Esophagus mucosa (tissue), 1 donor: ENCODE results near the gene SSBP3. TPM values are rescaled to one million over a fixed set of nuclear protein-coding genes. Genes with fewer than 3 reads are reported as not detected.

Experiments used
- ATAC-seq: fragments of 200-7000 bp; cut with Tn5 transposase; one replicate; pipeline ENCODE4 v1.9.1; 2020
- total RNA-seq: library from RNA; stranded (reverse); gene quantifications from one replicate; pipeline ENCODE4 v1.2.4, GENCODE V29; 2023
- donor health status: DM: yes; HTN: yes; CAD: no.

Gene SSBP3
- total RNA-seq, 1 donor from 2014 or later = 39.3 TPM

DNA sequence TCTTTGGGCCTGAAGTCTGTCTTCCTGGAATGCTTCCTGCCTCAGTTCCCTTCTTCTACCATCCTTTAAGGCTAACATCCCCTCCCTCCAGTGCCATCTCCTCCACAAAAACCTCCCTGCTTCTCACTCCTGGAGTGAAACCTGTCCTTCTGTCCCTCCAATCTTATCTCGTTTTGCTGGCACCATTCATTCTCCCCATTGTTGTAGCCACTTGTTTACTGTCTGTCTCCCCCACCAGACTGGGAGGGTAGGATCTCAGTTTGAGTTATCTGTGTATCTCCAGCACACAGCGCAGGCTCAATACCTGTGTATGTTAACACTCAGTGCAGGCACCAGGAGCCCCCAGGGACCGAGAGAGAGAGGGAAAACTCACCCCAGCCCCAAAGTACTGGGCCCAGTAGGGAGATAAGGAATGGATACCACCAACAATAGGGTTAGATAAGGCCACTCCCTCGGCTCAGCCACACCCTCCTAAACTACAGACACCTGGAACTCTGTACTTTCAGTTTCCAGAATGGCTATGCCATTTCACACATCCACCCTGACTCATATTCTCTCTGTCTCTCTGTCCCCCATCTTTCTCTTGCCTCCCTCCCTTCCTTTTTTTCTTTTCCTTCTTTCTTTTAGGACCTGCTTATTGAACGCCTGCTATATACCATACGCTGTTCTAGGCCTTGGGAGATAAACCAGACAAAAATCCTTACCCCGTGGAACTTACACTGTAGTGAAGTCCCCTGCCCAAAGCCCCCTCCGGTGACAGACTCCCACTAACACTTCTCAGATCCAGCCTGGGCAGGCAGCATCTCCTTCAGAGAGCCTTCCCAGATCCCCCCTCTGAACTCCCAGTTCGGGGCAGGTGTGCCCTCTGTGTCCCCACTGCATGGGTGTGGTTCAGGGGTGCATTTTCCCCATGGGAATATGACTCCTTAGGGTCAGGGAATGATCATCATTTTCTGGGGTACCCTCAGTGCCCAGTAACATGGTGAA, 3.3 kb upstream of the SSBP3 start:
- no peak for ATAC-seq

DNA sequence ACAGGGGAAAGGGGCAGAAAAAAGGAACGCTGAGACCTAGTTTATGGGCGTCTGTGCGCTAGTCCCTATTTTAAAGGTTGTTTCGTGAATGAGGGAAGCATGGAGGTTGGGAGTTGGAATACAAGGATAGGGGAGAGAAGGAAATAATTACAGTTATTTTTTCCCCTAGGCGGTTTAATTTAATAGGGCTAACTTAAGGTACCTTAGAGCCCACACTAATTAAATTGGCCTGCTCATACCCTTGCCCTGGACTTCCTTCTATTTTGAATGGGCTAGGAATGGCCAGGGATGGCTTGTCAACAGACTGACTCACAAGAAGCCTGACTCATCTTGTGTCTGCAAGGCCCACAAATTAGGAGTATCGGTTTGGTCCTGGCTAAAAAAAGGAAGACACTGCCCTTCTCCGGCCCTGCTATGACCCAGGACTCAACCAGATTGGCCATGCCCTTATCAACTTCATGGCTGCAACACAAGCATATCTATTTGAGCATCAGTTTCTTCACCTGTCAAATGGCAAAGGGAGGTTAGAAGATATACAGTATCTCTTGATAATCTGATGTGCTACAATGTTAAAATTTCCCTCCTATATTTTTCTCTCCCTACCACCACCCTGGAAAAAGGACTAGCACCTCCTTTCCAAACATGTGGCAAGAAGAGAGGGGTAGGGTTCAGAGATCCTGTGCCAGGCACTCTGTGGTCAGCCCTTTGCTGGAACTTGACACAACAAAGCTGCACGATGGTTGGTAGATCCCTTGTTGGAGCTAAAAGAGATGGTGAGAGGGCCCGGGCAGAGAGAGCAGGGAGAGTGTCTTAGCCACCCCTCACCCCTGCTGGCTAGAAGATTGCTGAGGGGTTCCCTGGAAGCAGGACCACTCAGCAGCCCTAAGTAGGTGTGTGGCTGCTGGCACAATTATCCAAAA, 2.2 kb upstream of the SSBP3 start:
- ATAC-seq = peak; percentile 58

DNA sequence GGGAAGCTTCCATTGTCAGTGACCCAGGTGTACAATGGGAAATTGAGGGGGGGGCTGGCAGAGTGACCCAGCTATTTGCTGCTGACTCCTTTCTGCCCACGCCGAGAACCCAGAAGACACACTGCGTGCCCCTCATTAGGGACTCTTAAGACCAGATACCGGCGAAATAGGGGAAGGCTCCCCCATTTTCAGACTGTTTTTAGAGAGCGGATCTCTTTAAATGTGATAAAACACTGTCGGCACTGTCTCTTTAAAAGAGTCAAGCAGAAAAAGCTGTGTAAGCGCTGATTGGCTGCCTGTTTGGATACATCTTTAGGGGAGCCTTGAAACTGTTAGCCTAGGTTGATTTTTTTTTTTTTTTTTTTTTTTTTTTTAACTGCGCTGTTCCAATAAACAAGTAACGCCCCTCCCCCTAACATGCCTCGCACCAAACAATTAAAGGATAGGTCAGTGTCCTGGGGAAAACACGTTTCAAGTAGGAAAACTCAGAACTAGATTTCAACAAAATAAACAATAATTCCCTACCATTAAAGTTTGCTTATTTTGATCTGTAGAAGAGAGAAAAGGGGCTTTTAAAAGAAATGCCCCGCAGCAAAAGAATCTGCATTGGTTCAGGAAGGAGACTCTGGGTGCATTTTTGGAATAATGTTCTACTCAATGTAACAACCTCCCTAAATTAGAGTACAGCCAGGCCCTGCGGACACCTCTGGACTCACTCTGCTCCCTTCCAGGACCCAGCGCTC, 1.4 kb upstream of the SSBP3 start:
- peak; percentile 66 for ATAC-seq

DNA sequence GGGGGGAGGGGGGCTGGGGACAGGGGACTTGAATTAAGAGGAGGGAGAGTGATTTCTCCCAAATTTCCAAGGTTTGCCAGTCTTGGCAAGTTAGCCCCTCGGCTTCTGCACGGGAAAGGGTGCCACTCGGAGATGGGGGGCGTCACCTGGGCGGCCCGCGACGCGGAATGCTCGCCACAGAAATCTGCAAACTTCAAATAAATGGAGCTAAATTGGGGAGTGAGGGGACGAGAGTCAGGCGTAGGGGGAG, 885 bp upstream of the SSBP3 start:
- ATAC-seq = no peak

DNA sequence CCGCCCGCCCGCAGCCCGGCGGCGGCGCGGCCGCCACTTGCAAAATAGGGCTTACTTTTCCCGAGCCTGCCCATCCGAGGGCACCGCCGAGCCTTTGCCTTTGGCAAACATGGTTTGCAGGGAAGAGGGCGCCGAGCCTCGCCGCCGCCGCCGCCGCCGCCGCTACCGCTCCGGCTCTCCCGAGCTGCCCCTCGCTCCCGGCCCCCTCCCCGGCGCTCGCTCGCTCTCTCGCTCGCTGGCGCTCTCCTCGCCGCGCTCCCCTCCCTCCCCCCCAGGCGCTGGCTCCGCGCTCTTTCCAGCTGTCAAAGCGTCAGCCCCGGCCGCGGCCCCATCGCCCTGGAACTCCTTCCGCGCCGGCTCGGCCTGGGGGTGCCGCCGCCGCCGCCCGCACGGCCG, 298 bp downstream of the SSBP3 start:
- ATAC-seq = no peak

DNA sequence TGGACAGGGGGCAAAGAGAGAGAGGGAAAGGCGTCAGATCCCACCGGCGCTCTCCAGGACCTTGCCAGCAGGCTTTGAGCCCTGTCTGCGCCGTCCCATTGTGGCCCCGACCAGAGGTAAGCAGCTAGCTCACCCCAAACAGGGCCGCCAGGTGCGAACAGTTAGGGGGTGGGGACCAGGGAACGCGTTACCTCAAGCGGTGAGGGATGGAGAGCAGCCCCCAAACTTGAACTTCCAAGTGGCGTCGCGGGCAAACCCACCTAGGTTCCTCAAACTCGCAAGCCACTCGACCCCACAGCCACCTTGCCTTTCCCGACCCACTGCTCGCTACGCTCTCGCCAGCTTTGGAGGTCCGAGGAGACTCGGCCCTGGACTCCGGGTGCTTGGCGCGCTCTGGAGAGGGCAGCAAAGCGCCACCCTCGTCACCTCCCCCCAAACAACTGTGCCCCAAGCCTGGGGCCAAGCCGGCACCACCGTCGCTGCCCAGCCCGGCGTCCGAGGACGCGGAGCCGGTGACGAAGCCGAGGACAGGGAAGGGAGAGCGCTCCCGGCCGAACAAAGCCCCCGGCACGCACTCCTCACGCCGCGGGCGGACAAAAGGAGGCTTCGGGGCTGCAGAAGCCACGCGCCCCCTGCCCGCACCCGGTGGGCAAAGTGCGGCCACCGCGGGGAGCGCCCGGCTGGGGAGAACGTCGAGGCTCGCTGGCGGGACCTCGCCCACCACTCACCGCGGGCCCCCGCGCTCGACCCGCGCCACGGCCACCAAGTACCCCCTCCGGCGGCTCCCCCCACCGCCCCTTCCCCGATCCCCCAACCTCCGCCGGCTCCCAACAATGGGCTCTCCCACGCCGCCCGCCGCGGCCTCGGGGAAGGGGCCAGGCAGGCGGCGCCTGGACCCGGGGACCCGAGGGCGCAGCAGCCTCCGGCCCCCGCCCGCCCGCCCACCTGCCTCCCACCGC, 976 bp downstream of the SSBP3 start:
- ATAC-seq = no peak

DNA sequence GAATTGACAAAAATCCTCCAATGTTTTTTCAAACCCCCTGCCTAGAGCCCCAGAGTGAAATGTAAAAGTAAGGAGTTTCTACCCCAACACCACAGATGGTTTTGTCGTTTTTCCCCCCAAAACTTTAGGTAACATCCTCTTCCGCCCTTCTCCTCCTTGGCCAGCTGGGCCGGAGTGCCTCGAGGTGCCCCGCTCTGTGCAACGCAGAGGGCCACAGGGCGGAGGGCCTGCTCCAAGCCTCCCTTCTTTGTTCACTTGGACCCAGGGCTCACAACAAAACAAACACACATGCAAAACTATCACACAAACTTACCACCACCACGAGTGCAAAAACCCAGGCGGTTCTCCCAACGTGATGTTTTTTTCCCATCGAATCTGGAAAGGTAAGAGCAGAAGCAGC, 1.9 kb downstream of the SSBP3 start:
- no peak for ATAC-seq

DNA sequence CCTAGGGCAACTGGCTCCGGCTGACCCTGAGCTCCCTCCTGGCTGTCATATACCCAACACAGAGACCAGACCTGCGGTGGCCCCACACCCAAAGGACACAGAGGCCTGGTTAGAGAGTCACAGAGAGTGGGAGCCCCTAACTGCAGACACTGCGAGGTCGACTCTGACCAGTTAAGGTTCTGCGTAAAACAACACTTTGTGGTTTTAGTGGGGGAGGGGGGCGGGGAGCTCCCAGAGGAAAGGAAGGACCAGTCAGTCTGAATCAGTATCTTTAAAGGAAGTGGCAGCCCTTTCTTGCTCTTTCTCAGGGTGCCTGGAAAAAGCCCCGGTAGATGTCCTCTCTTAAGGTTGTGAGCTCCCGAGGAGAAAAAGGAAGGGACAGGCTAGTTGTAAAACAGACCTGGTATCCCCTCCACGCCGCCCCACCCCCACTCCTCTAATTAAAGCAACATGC, 2.4 kb downstream of the SSBP3 start:
- ATAC-seq = no peak

DNA sequence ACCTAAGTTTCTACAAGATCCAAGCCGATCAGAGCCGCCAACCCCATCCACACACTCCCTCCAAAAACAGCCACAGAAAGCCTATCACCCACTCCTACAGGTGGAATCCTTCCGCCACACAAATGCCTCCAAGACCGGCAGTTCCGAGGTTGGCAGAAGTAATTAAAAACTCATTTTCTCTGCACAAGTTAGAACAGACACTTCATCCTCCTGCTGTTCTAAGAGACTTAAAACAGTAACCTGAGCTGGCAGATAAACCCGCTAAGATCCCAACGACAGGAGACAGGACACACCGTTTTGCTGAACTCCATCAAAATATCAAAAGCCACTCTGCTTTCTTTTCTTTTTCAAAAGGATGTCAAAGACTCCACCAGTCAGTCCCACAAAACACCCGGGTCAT, 2.8 kb downstream of the SSBP3 start:
- no peak for ATAC-seq

DNA sequence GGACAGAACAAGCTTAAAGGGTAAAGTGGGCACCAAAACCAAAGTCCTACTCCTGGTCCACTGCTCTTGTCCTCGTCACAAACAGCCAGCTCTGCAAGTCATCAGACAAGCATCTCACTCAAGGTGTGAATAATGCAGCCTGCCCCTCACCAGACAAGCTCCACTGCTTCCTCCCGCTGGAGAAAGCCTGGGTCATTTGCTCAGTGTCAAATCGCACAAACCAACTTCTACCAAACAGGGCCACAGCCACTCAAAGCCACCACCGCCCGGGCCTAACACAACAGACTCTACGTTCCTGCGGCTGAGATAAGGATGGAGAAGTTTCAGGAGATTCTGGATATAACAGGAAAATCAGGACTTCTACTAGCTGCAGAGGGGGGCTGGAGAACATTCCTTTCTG, 3.3 kb downstream of the SSBP3 start:
- ATAC-seq = no peak

DNA sequence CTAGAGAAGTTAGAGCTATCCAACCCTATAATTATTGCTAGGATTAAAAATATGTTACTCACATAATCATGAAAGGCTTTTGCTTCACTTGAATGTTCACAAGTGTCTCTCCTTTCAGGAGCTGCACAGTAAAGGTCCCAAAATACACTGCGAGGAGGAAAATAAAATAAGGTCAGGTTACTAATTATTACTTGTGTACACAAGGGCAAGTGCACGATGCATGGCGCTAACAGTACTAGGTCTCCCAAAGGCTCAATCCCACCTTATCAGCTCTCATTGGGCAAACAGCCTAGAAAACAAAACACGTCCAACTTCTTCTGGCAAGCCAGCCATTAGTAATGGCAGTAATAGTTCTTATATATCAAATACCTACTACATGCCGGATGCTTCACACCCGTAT, 4.4 kb downstream of the SSBP3 start:
- no peak for ATAC-seq

DNA sequence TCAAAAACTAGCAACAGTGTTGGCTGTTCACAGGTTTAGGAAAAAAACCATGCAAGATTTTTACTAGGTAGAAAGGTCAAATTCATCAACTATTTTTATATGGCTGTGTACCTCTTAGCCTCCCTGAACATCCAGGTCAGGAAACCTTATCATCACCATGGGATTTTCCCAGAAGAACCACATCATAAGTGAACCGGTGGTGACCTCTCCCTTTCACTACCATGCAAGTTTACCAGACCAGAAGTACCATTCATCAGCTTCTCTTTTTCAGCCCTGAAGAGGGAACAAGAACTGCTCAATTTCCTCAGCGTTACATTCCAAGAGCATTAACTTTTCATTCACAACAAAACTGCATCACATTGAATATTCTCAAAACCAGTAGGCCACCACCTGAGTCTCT, 5.9 kb downstream of the SSBP3 start:
- no peak for ATAC-seq

DNA sequence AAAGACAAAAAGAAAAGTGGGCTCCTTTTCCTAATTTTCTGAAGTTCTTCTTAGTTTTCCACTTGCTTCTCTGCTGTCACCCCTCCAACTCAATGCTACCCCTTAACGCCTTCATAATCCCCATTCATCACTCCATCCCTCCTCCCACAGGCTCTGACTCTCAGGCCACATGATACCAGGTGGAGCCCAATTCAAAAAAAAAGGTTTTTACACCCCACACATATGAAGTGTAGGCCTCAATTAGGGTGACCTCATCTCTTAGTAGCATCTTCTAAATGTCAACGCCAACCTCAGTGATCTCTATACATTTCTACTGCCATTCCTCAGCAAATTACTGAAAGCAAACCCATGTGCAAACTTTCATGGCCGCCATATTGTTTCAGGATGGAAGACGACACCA, 6.4 kb downstream of the SSBP3 start:
- ATAC-seq = no peak

DNA sequence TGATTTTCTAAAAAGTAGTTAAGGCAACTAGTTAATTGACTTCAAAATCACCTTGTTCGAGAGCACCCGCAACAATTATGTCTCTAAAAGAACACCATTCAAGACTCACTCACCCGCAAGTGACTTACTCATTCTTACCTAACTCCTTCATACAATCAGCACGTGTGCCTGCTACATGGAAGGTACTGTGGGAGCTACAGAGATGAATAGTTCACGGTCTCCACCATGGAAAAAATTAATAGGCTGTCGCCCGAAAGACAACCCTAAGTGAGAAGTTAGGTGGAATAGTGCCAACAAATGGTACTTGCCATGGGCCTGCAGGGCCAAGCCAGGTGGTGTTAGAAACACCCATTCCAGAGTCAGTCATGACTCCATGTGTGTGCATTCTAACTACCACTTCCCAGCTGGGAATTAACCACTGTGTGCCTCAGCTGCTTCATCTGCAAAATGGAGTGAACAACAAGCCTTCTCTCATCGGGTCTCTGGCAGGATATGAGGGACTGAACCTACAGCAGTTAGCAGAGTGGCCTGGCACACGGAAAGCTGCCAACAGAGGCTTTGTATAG, 7.1 kb downstream of the SSBP3 start:
- no peak for ATAC-seq

DNA sequence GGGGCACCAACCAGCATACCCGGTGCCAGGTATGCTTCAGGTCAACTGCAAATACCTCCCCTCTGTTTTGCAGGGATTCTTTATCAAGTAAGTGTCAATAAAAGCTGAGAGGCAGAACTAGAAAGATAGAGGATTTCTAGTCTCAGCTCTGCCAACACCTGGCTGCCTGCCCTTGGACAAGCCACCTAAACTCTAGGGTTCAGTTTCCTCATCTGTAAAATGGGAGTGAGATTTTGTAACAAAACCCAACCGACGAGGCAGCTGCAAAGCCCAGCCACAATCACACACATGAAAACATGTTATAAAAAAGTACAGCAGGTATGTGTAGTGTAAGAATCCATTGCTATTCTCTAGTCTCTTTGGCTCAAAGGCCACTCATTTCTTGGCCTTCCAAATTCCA, 8.2 kb downstream of the SSBP3 start:
- no peak for ATAC-seq

DNA sequence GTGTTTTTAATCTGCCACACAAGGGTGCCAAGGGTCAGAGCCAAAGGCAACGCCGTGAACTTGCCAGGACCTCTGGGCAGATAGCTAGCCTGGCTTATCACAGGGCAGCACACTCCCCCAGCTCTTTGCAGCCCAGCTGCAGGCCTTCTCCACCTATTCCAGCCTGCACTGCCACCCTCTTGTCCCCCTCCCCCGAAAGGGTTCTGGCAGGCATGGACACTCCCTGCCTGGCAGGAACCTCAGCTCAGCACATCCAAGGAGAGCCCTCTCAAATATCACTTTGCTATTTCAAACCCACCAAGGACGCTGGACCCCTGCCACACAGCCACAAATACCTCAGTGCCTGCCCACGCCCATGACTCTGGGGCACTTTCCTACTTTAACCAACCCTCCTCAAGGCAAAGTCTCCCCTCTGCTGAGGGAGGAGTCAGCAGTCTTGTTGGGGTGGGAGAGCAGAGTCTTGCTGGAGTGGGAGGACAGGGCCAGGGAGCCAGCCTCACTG, 9.1 kb downstream of the SSBP3 start:
- peak; percentile 18 for ATAC-seq

DNA sequence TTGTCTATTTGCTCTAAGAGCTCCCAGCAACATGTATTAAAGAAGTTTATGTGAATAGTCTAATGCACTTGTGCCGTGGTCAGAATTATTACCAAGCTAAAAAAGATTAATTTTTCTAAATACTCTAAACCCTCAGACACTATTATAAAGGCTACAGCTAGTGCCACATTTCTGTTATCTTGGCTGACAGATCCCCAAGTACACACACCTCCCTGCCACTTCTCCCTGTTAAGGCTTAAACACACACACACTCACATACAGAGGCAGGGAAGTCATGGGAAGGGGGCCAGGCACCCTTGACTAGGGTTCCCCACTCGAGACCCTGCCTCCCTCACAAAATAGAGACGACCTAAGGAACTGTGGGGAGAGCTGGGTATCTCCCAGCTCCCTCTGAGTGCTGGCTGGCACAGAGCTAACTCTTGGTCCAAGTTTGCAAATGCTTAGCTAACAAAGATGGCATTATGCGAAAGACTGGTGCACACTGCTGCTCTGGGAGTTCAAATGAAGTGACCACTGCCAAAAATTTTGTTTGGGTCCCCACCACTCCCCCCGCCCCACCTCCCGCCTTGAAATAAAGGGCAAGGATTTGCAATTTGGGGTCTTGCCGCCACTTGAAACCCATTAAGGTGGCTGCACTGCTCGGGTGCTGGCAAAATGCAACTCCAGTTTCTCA, 9.8 kb downstream of the SSBP3 start:
- no peak for ATAC-seq

DNA sequence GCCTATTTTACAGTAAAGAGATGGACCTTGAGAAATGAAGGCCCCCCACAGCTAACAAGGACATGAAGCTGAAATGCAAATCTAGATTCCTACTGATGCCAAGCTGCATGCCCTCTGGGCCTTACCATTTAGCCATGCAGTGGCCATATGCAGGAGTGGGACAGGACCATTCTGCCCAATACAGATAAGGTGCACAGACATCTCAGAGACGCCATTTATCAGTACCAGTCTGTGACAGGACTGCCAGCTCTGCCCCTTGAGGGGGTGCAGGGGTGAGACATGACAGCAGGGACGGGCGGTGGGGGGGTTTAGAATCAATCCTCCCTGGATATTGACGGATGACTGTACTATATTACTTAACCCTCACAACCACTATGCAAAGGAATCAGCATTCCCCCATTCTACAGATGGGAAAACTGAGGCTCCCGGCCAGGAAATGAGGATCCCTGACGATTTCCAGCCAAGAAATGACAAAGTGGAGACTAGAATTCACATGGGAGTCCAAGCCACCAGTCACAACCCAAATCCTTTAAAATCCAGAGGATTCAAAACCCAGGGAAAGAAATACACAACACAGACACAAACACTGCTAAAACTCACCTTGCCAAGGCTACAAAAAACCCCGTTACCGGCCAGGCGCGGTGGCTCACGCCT, 10.8 kb downstream of the SSBP3 start:
- ATAC-seq = no peak

DNA sequence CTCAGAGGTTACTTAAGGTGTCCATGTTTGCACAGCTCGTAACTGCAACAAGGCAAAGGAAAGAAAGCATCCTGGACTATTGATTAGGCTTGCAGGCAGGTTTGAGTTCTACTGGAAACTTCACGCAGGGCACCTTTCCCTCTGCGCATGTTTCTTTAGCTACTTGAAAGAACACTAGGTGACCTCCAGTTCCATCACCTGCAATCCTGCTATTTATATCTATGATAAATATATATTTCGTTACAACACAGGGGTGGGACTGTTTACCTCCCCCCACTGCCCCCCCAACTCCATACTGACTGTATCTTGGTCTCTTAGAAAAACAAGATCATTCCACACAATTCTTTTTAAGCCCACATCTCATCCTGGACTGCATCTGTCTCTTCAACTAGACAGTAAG, 12.1 kb downstream of the SSBP3 start:
- no peak for ATAC-seq

DNA sequence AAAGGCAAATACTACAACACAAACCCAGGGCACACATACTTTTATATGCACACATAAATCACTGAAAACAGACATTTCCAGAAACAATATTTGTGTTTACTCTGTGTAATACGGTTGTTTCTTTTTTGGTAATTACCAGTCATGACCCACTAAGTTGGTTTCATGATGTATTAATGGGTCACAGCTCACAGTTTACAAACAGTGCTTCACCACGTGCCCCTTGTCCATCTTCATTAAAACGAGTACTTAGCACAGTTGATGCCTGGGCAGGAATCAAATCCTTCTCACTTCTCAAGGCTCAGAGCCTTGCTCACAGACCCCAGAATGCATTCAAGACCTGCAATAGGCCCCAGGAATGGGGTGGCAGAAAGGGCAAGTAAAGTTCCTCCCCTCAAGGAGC, 13.8 kb downstream of the SSBP3 start:
- no peak for ATAC-seq
